ENCODE measurements around the gene MICA.
A peak's percentile ranks its signal among the peaks of the same experiment; 100 is the strongest.
"Not testable (repeated sequence)": the region's sequence is repeated elsewhere in the genome, so short reads cannot be mapped to it uniquely, and the experiment has no call there.

MICA gene

DNA sequence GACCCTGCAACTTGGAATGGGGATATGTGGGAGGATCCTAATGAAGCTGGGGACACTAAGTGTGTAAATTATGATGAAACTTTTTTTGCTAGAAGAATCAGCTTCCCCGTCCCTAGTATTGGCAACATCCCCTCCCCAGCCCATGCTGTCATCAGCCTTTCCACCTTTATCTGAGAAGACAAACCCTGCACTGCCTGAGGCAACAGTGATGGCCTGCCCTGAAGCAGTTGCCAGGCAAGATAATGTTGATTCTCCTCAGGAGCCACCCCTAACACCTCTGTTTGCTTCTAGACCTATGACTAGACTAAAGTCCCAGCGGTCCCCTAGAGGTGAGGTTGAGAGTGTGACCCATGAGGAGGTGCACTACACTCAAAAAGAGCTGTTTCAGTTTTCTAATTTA lies 27.1 kb downstream of the MICA start:
- WGBS (ENCODE audit: extremely low coverage, insufficient coverage, low lambda C conversion rate) = no CpG with 5 or more reads among the region's 2 CpGs
- DNase-seq = no peak
- no peak overlapping the region for H2BK5ac ChIP-seq (ENCODE audit: low read length)

DNA sequence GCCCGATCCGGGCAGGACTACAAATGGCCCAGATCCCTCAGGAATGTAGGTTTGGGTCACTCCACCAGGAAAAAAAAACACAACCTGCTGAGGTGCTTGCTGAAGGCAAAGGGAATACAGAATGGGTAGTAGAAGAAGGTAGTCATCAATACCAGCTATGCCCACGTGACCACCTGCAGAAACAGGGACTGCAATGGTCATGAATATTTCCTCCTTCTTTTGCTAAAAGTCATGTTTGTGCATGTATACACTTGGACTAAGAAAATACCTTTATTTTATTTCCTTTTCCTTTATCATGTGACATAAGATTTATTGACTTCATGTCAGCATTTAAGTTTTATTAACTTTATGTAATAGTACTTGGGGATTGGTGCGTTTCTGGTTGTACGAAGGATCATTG lies 31.7 kb downstream of the MICA start:
- WGBS (ENCODE audit: extremely low coverage, insufficient coverage, low lambda C conversion rate) = no CpG with 5 or more reads among the region's 5 CpGs
- H3K56ac ChIP-seq (ENCODE audit: low read length); H3K4me1 ChIP-seq (ENCODE audit: control insufficient read depth, low read depth, low read length); H3K36me3 ChIP-seq (ENCODE audit: control insufficient read depth, insufficient read depth, low read length); H3K27me3 ChIP-seq (ENCODE audit: insufficient read depth, low read length, poor library complexity); H3K9ac ChIP-seq (ENCODE audit: low read length); H2BK15ac ChIP-seq (replicated peaks; ENCODE audit: low read depth); H3K23ac ChIP-seq (ENCODE audit: low read length); DNase-seq; H3K4me2 ChIP-seq (ENCODE audit: low read length); H2BK120ac ChIP-seq (ENCODE audit: low read depth, low read length); H2AK5ac ChIP-seq (ENCODE audit: low read length); H3K4ac ChIP-seq (ENCODE audit: low read depth, low read length); H4K5ac ChIP-seq (ENCODE audit: low read length); H3K79me1 ChIP-seq (ENCODE audit: low read length); H3K4me3 ChIP-seq (ENCODE audit: low read length); H4K8ac ChIP-seq (ENCODE audit: low read depth, low read length); H3K18ac ChIP-seq (ENCODE audit: low read length); H3K79me2 ChIP-seq (ENCODE audit: control insufficient read depth, insufficient read depth, low read length); H2BK5ac ChIP-seq (ENCODE audit: low read length); H3K27ac ChIP-seq (ENCODE audit: low read depth, low read length): not testable (repeated sequence)

More for the DNA sequence above, 27.1 kb downstream of the MICA start:
- no peak overlapping the region for H4K5ac ChIP-seq (ENCODE audit: low read length)
- H3K79me2 ChIP-seq (ENCODE audit: control insufficient read depth, insufficient read depth, low read length) = no peaks in the 10 kb centered on the region
- H3K23ac ChIP-seq (ENCODE audit: low read length) = no peak overlapping the region
- no peak overlapping the region for H3K4me3 ChIP-seq (ENCODE audit: low read length)
- no peak overlapping the region for H4K8ac ChIP-seq (ENCODE audit: low read depth, low read length)
- H3K79me1 ChIP-seq (ENCODE audit: low read length) = no peaks in the 10 kb centered on the region
- H3K36me3 ChIP-seq (ENCODE audit: control insufficient read depth, insufficient read depth, low read length) = no peaks in the 10 kb centered on the region
- H2BK120ac ChIP-seq (ENCODE audit: low read depth, low read length) = no peak overlapping the region
- H3K9ac ChIP-seq (ENCODE audit: low read length) = no peak overlapping the region
- no peak overlapping the region for H2BK15ac ChIP-seq (replicated peaks; ENCODE audit: low read depth)
- H3K56ac ChIP-seq (ENCODE audit: low read length) = no peak overlapping the region
- H3K27me3 ChIP-seq (ENCODE audit: insufficient read depth, low read length, poor library complexity) = no peaks in the 10 kb centered on the region
- H3K18ac ChIP-seq (ENCODE audit: low read length) = no peak overlapping the region
- no peak overlapping the region for H3K4me2 ChIP-seq (ENCODE audit: low read length)
- H2AK5ac ChIP-seq (ENCODE audit: low read length) = no peak overlapping the region
- no peak overlapping the region for H3K27ac ChIP-seq (ENCODE audit: low read depth, low read length)
- no peak overlapping the region for H3K4ac ChIP-seq (ENCODE audit: low read depth, low read length)
- H3K4me1 ChIP-seq (ENCODE audit: control insufficient read depth, low read depth, low read length) = no peaks in the 10 kb centered on the region

DNA sequence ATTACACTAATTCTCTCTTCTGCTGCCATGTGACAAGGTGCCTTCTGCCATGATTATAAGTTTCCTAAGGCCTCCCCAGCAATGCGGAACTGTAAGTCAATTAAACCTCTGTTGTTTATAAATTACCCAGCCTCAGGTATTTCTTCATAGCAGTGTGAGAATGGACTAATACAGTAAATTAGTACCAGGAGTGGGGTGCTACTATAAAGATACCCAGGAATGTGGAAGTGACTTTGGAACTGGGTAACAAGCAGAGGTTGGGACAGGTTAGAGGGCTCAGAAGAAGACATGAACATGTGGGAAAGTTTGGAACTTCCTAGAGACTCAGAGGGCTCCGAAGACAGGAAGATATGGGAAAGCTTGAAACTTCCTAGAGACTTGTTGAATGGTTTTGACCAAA lies 34.8 kb downstream of the MICA start:
- Histone ChIP-seq H2BK120ac (ENCODE audit: low read depth, low read length) (no peak overlapping the region), H4K5ac (ENCODE audit: low read length) (no peak overlapping the region), H2BK15ac (replicated peaks; ENCODE audit: low read depth) (no peak overlapping the region), H3K4ac (ENCODE audit: low read depth, low read length) (no peak overlapping the region), H3K27ac (ENCODE audit: low read depth, low read length) (no peak overlapping the region), H3K4me3 (ENCODE audit: low read length) (no peak overlapping the region), H3K79me2 (ENCODE audit: control insufficient read depth, insufficient read depth, low read length) (no peaks in the 10 kb centered on the region), H2AK5ac (ENCODE audit: low read length) (no peak overlapping the region), H3K4me1 (ENCODE audit: control insufficient read depth, low read depth, low read length) (no peaks in the 10 kb centered on the region), H3K36me3 (ENCODE audit: control insufficient read depth, insufficient read depth, low read length) (no peaks in the 10 kb centered on the region), H4K8ac (ENCODE audit: low read depth, low read length) (no peak overlapping the region), H3K79me1 (ENCODE audit: low read length) (no peaks in the 10 kb centered on the region), H2BK5ac (ENCODE audit: low read length) (no peak overlapping the region), H3K23ac (ENCODE audit: low read length) (no peak overlapping the region), H3K18ac (ENCODE audit: low read length) (no peak overlapping the region), H3K27me3 (ENCODE audit: insufficient read depth, low read length, poor library complexity) (no peaks in the 10 kb centered on the region), H3K9ac (ENCODE audit: low read length) (no peak overlapping the region), H3K56ac (ENCODE audit: low read length) (no peak overlapping the region), H3K4me2 (ENCODE audit: low read length) (no peak overlapping the region)
- no CpG with 5 or more reads among the region's 2 CpGs for WGBS (ENCODE audit: extremely low coverage, insufficient coverage, low lambda C conversion rate)
- no peak for DNase-seq

DNA sequence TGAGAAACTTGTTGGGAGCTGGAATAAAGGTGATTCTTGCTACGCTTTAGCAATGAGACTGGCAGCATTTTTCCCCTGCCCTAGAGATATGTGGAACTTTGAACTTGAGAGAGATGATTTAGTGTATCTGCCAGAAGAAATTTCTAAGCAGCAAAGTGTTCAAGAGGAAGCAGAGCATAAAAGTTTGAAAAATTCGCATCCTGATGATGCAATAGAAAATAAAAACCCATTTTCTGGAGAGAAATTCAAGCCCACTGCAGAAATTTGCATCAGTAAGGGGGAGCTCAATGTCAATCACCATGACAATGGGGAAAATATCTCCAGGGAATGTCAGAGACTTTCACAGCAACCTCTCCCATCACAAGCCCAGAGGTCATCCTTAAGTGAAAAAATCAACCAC lies 35.3 kb downstream of the MICA start:
- H3K56ac ChIP-seq (ENCODE audit: low read length) = no peak overlapping the region
- no peak overlapping the region for H4K5ac ChIP-seq (ENCODE audit: low read length)
- H2AK5ac ChIP-seq (ENCODE audit: low read length) = no peak overlapping the region
- H3K4me3 ChIP-seq (ENCODE audit: low read length) = no peak overlapping the region
- no peak overlapping the region for H3K9ac ChIP-seq (ENCODE audit: low read length)
- no peaks in the 10 kb centered on the region for H3K4me1 ChIP-seq (ENCODE audit: control insufficient read depth, low read depth, low read length)
- H3K27me3 ChIP-seq (ENCODE audit: insufficient read depth, low read length, poor library complexity) = no peaks in the 10 kb centered on the region
- H3K79me2 ChIP-seq (ENCODE audit: control insufficient read depth, insufficient read depth, low read length) = no peaks in the 10 kb centered on the region
- H3K27ac ChIP-seq (ENCODE audit: low read depth, low read length) = no peak overlapping the region
- H3K23ac ChIP-seq (ENCODE audit: low read length) = no peak overlapping the region
- H2BK15ac ChIP-seq (replicated peaks; ENCODE audit: low read depth) = no peak overlapping the region
- H4K8ac ChIP-seq (ENCODE audit: low read depth, low read length) = no peak overlapping the region
- H2BK120ac ChIP-seq (ENCODE audit: low read depth, low read length) = no peak overlapping the region
- H3K18ac ChIP-seq (ENCODE audit: low read length) = no peak overlapping the region
- no peak for DNase-seq
- no peaks in the 10 kb centered on the region for H3K79me1 ChIP-seq (ENCODE audit: low read length)
- H3K4ac ChIP-seq (ENCODE audit: low read depth, low read length) = no peak overlapping the region
- no peak overlapping the region for H2BK5ac ChIP-seq (ENCODE audit: low read length)
- no peaks in the 10 kb centered on the region for H3K36me3 ChIP-seq (ENCODE audit: control insufficient read depth, insufficient read depth, low read length)
- no peak overlapping the region for H3K4me2 ChIP-seq (ENCODE audit: low read length)
- WGBS (ENCODE audit: extremely low coverage, insufficient coverage, low lambda C conversion rate) = no CpG with 5 or more reads among the region's 2 CpGs

DNA sequence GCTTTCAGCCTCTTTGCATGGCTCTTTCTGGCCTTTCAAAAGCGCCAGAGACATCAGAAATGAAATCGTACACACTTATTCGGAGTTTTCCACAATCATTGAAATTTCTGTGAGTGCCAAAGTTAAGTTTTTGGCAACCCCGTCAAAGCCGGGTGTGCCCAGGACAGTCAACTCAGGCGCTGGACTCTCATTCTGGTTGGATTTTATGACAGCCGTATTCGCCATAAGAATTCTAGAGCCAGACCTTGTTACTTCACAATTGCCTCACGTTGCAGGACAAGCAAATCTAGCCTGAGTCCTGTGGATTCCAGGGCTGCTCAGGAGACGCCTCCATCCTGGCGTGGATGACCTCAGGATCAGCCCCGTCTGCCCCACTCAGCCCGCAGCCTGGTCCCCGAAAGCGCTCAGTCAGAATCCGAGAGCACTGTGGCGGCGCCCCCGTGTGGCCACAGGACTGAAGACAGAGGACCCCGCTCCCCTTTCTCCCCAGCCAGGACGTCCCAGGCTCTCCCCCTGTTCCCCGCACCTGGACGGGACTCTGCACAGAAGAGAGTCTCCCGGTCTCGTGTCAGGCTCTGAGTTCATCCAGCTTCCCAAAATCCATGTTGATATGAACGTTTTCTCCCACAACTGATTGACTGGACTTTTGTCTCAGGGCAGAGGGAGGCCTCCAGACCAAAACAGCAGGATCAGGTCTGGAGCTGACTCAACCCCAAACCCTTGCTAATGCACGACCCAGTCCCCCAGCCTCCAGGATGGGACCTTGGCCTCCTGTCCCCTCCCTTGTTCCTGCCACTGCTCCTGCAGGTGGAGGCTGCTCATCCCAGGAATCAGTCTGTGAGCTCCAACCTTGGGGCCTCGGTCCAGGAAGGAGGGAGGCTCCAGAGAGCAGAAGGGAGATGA lies 38.2 kb downstream of the MICA start:
- DNase-seq = peak; percentile 67
- Histone ChIP-seq H2AK5ac (ENCODE audit: low read length) (no peak overlapping the region), H2BK15ac (replicated peaks; ENCODE audit: low read depth) (no peak overlapping the region), H3K27ac (ENCODE audit: low read depth, low read length) (no peak overlapping the region), H3K27me3 (ENCODE audit: insufficient read depth, low read length, poor library complexity) (no peaks in the 10 kb centered on the region), H3K79me2 (ENCODE audit: control insufficient read depth, insufficient read depth, low read length) (no peaks in the 10 kb centered on the region), H3K4me2 (ENCODE audit: low read length) (no peak overlapping the region), H3K9ac (ENCODE audit: low read length) (no peak overlapping the region), H2BK5ac (ENCODE audit: low read length) (no peak overlapping the region), H3K18ac (ENCODE audit: low read length) (no peak overlapping the region), H3K56ac (ENCODE audit: low read length) (no peak overlapping the region), H3K4ac (ENCODE audit: low read depth, low read length) (no peak overlapping the region), H4K5ac (ENCODE audit: low read length) (no peak overlapping the region), H4K8ac (ENCODE audit: low read depth, low read length) (no peak overlapping the region), H3K36me3 (ENCODE audit: control insufficient read depth, insufficient read depth, low read length) (no peaks in the 10 kb centered on the region), H3K23ac (ENCODE audit: low read length) (no peak overlapping the region), H2BK120ac (ENCODE audit: low read depth, low read length) (no peak overlapping the region), H3K79me1 (ENCODE audit: low read length) (no peaks in the 10 kb centered on the region), H3K4me3 (ENCODE audit: low read length) (no peak overlapping the region), H3K4me1 (ENCODE audit: control insufficient read depth, low read depth, low read length) (no peaks in the 10 kb centered on the region)
- WGBS (ENCODE audit: extremely low coverage, insufficient coverage, low lambda C conversion rate) = no CpG with 5 or more reads among the region's 28 CpGs

DNA sequence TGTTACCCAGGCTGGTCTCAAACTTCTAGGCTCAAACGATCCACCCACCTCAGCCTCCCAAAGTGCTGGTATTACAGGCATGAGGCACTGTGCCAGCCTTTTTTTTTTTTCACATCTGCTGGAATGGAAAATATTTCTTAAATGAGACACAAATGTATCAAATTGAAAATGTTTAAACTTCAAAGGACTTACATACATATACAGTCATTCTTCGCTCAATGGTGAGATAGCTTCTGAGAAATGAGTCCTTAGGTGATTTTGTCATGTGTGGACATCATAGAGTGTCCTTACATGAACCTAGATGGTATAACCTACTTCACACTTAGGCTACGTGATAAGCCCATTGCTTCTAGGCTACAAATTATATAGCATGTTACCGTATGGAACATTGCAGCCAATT lies 43.1 kb downstream of the MICA start:
- Histone ChIP-seq H2BK120ac (ENCODE audit: low read depth, low read length) (no peak overlapping the region), H2BK15ac (replicated peaks; ENCODE audit: low read depth) (no peak overlapping the region), H3K4me1 (ENCODE audit: control insufficient read depth, low read depth, low read length) (no peaks in the 10 kb centered on the region), H4K8ac (ENCODE audit: low read depth, low read length) (no peak overlapping the region), H3K4ac (ENCODE audit: low read depth, low read length) (no peak overlapping the region), H4K5ac (ENCODE audit: low read length) (no peak overlapping the region), H2AK5ac (ENCODE audit: low read length) (no peak overlapping the region), H3K79me1 (ENCODE audit: low read length) (no peaks in the 10 kb centered on the region), H3K27me3 (ENCODE audit: insufficient read depth, low read length, poor library complexity) (no peaks in the 10 kb centered on the region), H3K79me2 (ENCODE audit: control insufficient read depth, insufficient read depth, low read length) (no peaks in the 10 kb centered on the region), H3K56ac (ENCODE audit: low read length) (no peak overlapping the region), H2BK5ac (ENCODE audit: low read length) (no peak overlapping the region), H3K36me3 (ENCODE audit: control insufficient read depth, insufficient read depth, low read length) (no peaks in the 10 kb centered on the region), H3K4me2 (ENCODE audit: low read length) (no peak overlapping the region), H3K27ac (ENCODE audit: low read depth, low read length) (no peak overlapping the region), H3K9ac (ENCODE audit: low read length) (no peak overlapping the region), H3K18ac (ENCODE audit: low read length) (no peak overlapping the region), H3K23ac (ENCODE audit: low read length) (no peak overlapping the region), H3K4me3 (ENCODE audit: low read length) (no peak overlapping the region)
- no CpG with 5 or more reads among the region's 4 CpGs for WGBS (ENCODE audit: extremely low coverage, insufficient coverage, low lambda C conversion rate)
- no peak for DNase-seq

All from mesendoderm (in vitro differentiated cells).